DMS53 treated with DMSO at 0.1 percent for 48 hours (cell line): Measurements from ENCODE around the gene COL4A2.

Source experiments
- DNase-seq: peaks from one replicate; lab custom pipeline; 2025; ENCODE audit not compliant: unreplicated experiment; lab: John Stamatoyannopoulos, UW

Gene COL4A2

DNA sequence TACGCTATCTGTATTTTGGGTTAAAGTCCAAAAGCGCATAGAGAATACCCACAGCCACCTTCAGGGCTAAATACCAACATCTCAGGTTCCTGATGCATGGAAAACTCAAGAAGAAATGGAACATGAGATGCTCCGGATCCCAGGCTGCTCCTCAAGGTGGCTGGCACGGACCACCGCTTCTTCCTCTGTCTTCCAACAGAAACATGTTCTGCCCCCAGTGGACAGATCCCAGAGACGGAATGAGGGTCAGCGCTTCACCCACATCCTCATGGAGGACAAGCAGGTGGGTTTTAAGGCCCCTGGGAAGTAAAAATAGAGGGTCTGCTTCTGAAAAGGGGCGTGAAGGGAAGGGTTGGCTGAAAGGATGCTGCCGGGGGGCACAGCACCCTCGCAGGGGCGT lies 17.4 kb upstream of the COL4A2 start:
- no peak for DNase-seq

DNA sequence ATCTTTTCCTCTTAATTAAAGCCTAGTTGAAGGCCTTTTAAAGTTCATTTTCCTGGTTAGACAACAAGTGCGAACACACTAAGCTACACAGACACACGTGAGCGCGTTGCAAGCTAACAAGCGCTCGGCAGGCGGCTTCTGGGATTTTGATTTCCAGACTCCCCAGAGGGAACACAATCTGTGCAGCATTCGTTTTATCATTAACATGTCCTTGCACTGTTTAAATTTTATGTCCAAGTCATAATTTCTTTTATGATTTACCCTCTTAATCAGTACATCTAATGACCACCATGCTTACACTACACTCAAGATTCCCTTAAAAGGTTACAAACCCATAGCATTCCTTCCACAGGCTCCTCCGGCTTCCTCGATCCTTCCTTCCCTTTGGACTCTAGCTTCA lies 16.9 kb upstream of the COL4A2 start:
- DNase-seq, result no peak

DNA sequence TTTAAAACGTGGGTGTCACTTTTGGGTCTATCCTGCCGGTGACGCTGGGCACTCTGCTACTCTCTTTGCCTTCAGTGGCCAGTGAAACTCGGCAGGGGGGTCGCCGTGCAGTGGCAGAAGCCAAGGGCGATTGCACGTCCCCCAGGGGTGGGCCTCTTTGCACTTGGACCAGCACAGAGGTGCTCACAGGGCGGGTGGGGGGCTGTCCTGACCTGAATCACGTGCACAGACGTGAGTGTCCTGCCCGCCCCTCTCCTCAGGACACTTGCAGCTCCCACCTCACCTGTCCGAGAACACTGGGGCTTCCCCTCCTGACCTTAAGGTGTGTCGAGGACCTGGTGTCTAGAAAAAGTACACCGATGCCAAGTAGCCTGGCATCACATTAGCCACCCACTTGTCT lies 16.3 kb upstream of the COL4A2 start:
- DNase-seq, result no peak

DNA sequence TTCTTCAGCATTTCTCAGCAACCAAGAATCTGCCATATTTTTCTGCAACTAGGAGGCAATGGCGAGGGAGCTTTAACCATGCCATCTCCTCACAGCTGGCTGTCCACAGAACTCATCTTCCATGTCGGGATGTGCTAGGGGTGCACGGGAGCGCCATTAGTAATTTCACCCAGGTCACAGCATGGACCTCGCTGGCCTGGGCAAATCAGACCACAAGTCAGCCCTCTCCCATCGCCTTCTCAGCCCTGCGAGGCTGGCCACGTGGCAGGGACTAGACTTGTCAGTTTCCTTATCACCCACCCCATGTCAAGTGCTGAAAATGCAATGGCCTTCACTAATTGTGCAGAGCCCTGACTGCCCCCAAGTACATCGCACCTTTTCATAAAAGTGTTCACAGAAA lies 15.8 kb upstream of the COL4A2 start:
- DNase-seq, result no peak

DNA sequence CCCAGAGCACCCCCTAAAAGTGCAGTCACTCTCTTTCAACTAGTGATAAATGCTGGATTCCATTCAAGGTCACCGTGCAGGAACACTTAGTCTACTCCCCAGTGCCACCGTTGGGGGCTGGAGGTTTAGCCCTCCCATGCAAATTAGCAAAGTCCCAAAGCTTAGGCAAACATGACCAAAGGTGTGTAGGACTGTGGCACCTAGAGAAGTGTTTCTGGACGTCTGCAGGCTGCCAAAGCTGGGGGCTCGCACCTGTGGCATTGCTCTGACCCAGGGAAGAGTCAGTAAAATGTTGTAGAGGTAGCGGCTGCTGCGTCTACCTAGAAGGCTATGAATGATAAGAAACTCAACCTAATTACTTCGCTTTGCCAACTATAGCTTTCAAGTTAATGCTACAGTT lies 14.0 kb upstream of the COL4A2 start:
- no peak for DNase-seq

DNA sequence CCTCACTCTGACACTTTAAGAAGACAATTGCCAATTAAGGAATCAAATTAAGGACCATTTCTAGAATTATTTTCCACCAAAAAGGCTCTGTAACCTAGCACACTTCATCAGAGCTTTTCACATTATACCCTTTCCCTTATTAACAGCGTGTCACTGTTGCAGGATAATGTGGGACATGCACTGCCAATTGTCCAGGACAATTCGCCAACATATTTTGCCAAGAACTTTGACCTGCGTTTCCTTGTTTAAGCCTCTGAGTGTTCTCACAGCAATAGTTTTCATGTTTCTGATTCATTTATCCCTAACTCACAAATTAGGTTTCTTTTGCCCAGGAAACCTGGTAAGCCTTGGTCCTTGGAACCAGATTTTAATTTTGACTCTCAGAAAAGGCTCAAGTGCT lies 13.4 kb upstream of the COL4A2 start:
- DNase-seq, result no peak

DNA sequence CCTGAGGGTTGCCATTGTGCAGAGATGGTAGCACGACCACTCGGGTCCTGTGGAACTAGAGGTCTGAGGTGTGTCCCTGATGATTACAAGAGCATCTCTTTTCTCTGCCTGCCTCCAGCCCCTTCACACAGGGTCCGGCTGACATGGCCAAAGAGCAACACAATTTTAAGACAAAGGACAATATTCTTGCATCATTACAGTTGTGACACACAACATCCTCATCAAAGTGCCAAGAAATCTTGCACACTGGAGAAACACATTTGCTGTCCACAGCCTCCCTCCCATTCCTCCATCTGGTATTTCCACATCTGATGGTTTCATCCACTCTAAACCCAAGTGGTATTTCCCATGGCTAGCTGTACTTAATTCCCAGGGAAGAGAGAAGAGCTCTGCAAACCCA lies 12.9 kb upstream of the COL4A2 start:
- DNase-seq, result no peak

DNA sequence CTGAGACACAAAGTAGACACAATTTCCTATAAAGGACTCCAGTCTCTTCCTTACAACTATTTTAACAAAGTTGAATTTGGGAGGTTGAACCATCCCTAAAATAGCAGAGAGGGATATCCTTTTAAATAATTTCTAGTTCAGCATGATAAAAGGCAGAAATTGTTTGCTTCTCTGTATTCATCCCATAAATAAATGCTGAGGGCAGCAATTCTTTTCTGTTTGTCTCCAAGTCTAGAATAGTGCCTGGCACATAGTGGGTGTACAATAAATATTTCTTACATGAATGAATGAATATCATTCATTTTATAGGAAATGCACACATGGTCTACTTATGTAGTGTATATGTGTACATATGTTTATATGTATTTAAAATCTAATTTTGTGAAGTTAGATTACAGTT lies 12.5 kb upstream of the COL4A2 start:
- no peak for DNase-seq

DNA sequence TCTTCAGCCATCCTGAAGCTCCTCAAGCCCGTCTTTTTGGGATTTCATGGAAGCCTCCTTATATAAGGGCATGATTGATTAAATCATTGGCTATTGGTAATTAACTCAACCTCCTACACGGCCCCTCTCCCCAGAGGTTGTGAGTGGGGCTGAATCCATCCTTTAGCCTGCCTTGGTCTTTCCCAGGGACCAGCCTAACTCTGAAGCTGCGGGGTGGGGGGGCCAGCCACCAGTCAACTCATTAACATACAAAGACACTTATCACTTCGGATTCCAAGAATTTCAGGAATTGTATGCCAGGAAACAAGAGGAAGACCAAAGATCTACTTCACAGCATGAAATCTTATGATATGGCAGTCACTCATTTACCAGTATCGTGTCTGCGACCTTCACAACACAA lies 10.1 kb upstream of the COL4A2 start:
- no peak for DNase-seq

DNA sequence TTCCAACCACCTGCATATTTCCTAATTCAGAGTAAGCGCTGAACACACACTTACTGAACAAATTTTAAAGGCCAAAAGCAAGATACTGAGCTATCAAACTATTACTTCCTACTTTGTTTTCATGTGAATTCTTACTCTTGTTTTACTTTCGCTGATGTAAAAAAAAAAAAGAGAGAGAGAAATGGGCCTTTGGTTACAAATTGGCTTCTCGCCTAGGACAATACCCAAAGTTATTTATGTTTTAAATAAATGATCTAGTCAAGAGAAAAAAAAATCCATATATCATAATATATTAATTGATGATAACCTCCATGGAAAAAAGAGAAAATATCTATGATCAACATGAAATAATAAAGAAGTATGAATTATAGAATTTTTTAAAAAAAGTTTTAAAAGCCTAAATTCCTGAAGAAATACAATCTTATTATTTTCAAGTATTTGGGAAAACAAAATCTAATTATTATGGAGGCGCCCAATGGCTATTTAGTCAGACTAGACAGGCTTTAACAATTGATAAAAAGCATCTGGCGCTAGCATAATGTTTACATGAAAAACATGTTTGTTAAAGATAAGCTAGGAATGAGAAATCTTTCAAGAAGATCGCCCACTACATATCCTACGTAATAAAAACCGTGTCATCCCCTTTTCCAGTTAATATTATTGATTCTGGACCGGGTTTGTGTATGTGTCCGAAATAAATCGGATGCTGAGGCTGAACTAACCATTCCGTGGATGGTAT lies 9.1 kb upstream of the COL4A2 start:
- DNase-seq, result no peak

DNA sequence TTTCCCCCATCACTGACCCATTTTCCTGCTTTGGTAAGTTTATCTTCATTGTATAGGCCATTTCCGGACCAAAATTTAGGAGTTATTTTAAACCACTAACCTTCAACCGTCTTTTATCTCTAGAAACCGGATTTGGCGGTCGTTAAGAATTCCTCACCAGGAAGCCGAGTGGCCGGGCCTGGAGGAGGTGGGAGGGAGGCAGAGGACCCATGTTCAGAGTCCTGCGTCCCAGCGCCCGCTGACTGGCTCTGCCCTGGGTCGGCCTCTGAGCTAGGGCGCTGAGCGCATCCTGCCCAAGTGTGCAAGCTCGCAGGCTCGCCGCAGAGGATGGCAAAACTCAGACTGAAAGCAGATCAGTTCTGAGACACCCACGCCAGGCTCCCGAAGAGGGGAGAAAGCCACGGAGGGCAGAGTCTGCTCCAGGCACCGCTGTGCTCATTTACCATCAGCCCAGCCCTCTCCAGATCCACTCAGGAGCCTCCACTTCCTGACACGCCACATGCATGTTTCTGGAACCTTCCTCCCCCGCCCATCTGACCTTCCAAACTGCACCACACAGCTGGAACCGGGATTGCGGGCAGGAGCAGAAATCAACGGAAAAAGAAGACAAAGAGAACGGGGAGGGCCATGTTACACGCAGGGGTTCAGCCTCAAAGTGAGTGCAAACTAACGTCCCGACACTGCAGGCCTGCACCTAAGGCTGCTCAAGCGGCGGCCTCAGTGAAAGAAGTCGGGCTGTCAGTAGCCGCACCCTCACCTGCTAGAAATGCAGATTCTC lies 8.4 kb upstream of the COL4A2 start:
- DNase-seq, result no peak

DNA sequence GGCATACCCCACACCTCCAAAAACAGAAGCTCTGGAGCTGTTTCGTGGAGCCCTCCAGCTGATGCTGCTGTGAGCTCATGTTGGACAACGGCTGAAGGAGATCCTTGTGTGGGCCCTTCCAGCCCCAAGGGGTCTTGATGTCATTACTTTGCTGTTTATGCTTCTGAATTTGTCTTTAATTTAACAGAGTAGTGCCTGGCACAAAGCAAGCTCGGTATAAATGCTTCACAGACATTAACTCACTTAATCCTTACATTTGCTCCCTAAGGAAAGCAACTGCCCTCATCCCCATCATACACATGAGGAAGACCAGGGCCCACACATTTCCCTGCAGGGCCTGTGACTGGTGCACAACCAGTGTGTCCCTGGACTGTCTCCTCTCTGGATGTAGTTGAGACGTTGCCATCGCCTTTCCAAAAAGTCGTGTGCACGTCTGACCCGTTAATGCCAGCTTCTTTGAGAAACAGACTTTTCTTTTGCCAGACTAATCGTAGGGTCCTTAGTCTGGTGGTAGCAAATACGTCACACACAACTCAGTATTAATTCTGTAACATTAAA lies 7.7 kb upstream of the COL4A2 start:
- DNase-seq, result no peak

DNA sequence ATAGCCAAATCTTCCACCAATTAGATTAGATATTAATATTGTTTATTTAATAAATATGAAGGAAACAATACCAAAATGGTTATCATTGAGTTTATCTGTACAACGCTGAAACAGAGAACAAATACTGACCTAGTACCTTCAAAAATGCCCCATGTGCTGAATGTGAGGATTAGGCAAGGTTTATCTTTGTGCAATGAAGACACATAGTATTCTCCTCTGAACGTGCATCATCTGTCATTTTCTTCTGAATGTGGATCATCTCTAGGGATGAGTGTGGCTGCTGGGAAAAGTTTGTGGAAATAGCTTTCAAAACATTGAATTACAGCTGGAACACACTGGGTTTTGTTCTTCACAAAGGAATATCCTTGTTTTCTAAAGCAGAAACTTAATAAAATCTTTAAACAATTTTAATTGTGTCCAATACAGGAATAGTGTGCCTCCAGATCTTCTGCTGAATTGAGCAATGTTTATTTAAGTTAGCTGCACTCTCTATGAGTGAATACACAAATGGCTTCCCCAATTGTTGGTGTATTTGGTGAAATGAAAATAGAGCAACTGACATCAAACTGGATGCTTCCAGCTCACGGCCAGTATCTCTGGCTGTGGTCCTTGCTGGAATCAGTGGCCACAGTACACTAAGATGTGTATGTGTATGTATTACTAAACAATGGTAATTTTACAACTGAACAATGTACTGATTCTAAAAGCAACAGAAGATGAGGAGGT lies 6.8 kb upstream of the COL4A2 start:
- no peak for DNase-seq

DNA sequence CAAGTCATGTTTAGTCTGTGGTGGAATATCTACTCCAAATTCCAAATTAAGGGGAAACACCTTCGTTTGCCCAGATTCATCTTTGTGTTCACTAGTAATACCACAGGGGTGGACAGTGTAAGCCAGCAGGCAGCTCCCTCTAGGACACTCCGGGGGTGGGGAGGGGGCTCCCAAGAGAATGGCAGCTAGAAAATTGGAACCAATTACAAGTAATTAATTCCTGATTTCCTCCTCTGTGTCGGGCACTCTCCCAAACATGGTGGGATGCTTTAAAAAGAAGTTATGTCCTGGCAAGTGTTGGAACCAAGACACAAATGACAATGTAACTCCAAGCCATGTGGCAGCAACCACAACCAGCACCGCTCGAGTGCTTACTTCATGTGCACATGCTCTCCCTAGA lies 6.0 kb upstream of the COL4A2 start:
- no peak for DNase-seq

DNA sequence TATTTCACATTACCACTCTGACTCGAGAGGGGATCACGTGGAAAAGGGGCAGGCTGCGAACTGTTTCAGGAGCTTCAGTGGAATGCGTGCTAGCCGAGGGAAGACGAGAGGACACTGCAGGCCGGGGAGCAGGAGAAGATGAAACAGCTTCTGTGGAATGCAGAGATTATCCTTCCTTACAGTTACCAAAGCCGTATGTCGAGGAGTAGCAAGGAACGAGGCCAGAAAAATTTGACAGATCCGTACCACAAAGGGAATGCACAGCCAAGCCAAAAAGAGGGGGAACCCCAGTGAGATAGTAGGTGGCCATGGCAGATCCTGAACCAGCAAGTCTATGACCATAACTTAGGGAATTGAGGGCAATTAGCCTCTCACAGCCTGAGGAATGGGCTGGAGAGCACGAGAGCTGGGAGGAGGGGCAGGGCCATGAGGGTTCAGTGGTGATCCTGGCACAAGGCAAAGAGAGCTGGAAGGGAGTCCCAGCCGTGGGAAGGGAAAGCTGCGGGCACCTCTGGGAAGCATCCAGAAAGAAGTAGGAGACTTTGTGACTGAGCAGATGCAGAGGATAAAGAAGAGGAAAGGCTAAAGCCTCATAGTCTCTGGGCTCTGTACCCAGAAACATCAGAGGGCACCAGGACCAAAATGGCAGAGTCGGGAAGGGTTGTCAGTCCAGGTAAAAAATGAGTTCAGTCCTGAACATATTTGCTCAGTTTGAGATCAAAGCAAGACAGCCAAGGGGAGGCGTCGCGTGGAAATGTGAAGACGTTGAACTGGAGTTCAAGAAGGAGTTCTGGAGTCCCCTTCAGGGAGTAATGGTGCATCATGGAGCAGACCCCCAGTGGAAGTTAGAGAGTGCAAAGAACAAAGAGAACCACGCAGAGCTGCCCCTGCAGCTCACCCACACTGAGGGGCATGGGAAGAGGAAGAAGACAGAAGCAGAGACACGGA lies 5.2 kb upstream of the COL4A2 start:
- no peak for DNase-seq

DNA sequence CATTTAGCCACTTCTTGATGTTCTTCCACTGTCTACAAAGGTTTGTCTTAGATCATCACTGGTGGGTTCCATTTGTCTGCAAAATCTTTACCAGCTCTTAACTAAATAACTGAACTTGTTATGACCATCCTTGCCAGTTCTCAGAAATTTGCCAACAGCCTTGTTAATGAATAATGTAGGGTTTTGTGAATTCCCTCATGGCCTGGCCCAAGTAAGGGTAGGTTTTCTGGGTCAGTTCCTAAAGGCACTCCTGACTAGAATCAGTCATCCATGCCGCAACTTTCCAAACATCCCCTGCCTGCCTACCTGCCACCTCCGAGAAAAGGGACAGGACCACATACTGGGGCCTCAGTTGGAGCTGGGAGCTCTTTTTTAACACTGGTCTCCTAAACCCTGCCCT lies 4.1 kb upstream of the COL4A2 start:
- DNase-seq, result no peak

DNA sequence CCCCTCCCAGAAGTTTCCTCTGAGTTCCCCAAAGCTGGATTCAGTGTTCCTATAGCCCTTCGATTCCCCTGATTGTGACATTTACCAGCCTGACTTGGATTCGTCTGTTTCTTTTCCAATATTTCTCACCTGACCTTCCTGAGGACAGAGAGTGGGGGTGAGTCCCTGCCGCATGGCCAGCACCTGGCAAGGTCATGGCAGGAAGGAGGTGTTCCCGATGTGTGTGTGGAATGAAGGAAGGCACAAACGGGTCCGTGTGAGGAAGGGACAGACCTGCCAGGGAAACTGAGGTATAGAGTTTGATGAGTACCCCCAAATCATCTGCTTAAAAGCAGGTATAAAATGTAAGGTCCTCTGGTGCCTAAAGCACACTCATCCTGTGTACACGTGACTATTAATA lies 3.4 kb upstream of the COL4A2 start:
- DNase-seq, result no peak

DNA sequence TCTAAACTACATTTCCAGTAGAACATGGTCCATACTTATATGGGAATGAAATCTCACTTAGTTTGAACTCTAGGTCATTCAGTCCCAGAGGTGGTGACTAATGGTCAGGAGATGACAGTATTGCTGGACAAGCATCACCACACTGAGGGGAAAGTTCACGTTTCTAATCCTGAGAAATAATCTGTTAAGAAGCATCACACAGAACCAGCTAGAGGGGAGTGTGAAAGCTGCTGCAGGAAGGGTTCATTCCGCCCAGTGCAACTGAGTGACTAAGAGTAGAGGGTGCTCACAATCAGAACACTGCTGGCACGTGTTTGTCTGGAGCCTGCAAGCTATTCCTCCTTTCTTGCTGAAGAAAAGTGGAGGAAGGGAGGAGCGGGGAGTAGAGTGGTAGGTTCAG lies 2.8 kb upstream of the COL4A2 start:
- DNase-seq, result no peak

DNA sequence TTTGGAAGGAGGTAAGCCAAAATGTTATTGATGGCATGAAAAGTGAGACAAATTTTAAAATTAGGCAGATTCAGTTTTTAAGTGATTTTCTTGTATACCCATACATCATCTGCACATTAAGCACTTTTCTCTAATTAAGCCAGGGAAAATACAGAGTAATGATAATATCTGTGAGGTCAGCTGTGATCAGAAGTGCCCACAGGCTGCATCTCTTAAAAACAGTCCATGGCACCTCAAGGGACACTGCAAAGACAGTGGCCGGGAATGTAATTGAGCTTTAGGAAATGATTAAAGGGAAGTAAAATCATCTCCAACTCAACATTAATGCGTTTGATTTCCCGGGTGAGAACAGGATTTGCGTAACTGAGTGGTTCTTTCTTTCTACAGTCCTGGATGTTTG lies 2.1 kb upstream of the COL4A2 start:
- DNase-seq, result no peak

DNA sequence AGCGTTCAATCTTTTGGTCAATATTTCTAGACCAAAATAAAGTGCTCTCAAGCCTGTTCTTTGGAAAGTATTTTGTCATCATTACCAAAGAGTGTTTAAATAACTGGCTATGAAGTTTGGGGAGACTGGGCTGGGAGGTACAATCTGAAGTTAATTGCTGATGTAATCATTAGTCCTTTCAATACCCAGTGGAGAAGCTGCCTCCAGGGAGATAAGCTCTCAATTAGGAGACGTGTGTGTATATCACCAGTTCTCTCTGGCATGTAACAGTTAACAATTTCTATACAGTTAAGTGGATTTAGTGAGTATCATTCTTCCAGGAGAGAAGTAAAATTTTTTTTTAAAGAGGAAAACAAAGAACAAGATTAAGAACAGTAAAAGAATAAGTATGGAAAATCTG lies 1.5 kb upstream of the COL4A2 start:
- no peak for DNase-seq

DNA sequence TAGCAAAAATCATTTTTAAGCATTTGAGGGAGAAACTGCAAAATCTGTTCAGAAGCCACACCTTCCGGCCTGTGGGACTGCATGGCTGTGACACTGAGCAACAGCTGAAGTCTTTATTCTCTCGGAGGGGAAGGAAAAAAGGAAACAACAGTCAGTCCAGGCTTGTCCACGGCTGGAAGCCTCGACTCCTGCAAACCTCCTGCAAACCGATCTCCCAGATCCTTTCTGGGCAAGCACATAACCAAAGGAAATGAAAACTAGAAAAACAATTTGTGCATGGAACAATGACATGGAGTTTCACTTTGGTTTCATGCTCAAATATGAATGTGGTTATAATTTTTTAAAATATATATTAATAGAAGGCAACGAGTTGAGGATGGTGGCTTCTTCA lies 1.1 kb upstream of the COL4A2 start:
- DNase-seq, result no peak
